NCI-H510A treated with DMSO at 0.1 percent for 48 hours (cell line): ENCODE measurements around the gene TCEAL4.
"Not testable (repeated sequence)": the region's sequence is repeated elsewhere in the genome, so short reads cannot be mapped to it uniquely, and the experiment has no call there.

ENCODE experiments used
- DNase-seq: peaks from one replicate; lab custom pipeline; 2025; lab: John Stamatoyannopoulos, UW

TCEAL4 gene

GRCh38 chrX:103592295-103592694, 7.0 kb downstream of the TCEAL4 start:
- DNase-seq: not testable (repeated sequence)

DNA sequence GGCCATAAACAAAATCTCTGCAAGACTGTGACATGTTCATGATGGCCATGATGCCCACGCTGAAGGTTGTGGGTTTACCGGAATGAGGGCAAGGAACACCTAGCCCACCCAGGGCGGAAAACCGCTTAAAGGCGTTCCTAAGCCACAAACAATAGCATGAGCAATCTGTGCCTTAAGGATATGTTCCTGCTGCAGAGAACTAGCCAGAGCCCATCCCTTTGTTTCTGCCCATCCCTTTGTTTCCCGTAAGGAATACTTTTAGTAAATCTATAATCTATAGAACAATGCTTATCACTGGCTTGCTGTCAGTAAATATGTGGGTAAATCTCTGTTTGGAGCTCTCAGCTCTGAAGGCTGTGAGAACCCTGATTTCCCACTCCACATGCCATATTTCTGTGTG, 9.9 kb downstream of the TCEAL4 start:
- DNase-seq: not testable (repeated sequence)

DNA sequence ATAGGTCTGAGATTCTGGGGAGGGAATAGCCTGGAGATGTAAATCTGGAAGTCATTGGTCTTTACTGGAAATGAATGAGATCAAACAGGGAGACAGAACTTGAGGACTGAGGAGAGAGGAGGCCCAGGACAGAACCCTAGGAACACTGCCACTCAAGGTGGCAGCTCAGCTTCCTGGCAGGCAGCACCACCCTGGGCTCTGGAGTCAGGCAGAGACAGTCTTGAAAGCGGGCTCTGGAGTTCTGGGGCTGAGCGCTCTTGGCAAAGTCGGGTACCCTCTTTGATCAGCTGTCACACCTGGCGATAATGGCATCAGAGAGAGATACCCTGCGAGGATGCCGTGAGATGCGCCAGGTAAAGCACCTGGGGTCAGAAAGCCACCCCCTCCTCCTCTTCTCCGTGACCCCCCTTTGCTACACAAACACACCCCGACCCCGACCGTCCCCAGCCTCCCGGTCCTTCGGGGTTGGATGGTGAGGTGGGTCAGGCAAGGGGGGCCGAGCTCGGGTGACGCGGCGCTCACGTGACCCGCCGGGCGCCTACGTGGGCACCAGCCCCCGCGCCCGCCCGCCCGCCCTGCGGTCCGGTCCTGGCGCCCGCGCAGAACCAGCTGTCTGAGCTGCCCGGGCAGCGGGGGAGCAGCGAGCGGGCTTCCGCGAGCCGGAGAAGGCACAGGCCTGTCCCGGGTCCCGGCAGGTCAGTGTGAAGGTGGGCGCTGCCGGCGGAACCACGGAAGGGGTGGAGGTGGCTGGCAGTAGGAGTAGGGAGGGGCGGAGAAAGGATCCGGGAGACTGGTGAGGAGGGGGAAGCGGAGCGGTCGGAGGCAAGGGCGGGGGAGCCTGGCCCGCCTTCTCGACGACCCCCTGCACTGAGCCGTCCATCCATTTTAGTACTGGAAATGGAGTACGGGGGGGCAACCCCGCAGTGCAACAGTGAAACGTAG, 22.3 kb downstream of the TCEAL4 start, which contains the start of gene TCEAL3:
TSS of gene TCEAL3 (plus strand) at position 600 of the 942 bp plus-strand sequence. CDS start 1,102 bp downstream, outside the sequence.
- peak; percentile 13 for DNase-seq

DNA sequence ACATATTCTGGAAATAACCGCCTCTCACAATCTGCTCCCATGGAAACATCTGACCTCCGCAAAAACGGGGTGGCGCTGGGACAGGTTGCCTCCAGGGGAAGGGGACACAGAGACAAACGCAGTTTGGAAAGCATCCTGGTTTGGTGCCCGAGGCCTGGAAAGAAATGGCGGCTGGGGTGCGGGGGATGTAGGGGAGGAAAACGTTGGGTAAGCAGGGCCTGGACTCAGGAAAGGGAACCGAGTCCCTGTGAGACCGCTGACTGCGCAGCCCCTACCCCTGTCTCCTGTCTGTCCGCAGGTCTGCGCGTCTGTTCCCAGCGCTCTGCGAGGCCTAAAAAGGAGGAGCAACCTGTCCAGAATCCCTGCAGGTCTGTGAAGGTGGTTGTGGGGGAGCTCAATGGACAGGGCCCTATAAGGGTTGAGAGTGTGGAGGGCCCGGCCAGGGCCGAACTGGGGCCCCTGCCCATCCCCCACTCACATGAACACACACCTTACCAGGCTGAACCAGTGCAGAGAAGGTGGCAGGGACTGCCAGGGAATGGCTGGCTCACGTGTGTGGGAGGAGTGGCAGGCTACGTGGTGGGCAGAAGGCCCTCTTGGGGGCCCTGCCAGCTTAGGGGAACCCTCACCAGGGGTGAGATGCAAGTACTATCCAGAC, 23.1 kb downstream of the TCEAL4 start:
- DNase-seq: no peak

GRCh38 chrX:103610282-103610681, 25.0 kb downstream of the TCEAL4 start:
- no peak for DNase-seq

DNA sequence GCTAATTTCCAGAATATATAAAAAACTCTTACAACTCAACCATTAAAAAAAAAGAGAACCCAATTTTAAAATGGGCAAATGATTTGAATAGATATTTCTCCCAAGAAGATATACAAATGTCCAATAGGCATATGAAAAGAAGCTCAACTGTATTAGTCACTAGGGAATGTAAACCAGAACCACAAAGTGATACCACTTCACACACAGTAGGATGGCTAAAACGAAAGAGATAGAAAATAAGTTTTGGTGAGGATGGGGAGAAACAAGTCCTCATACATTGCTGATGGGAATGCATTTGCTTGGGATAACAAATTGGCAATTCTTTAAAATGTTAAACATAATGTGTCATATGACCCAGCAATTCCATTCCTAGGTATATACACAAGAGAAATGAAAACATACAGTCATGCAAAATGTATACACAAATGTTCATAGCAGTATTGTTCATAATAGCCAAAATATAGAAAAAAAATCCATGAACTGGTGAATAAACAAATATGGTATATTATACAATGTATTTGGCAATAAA, 28.1 kb downstream of the TCEAL4 start:
- no peak for DNase-seq

DNA sequence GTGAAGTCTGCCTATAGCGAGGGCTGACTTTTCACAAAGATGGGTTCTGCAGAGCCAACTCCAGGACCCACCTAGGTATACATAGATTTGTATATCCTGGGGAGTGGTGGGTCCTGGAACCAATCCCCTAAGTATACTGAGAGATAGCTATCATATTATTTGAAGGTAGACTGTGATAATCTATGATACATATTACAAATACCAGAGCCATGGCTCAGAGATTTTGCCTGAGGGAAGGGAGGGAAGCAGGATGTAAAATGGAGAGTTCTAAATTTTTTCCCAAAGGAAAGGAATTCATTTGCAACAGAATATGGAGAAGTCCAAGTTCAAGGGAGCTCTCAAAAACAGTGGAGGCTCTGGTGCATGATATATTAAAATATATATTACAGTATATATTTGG, 29.7 kb downstream of the TCEAL4 start:
- DNase-seq: no peak

- no peak for DNase-seq
Observed at GRCh38 chrX:103615781-103616371, 30.6 kb downstream of the TCEAL4 start.

GRCh38 chrX:103616676-103617186, 31.4 kb downstream of the TCEAL4 start:
- no peak for DNase-seq

- no peak for DNase-seq
Observed at GRCh38 chrX:103624111-103624510, 38.8 kb downstream of the TCEAL4 start.

DNA sequence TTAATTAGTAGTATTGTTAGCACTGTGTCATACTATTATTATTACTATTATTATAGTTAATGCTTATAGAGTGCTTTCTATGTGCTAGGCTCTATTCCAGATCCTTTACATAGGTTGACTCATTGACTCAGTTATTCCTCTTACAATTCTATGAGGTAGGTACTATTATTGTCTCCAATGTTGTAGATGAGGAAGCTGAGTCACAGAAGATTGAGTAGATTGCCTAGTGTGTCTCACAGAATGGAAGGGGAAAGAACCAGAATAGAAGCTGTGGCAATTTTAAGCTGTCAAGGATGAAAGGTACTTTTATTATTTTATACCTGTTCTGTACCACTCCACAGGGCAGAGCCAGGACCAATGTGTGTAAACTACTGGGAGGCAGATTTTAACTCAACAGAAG, 41.5 kb downstream of the TCEAL4 start:
- DNase-seq: no peak

DNA sequence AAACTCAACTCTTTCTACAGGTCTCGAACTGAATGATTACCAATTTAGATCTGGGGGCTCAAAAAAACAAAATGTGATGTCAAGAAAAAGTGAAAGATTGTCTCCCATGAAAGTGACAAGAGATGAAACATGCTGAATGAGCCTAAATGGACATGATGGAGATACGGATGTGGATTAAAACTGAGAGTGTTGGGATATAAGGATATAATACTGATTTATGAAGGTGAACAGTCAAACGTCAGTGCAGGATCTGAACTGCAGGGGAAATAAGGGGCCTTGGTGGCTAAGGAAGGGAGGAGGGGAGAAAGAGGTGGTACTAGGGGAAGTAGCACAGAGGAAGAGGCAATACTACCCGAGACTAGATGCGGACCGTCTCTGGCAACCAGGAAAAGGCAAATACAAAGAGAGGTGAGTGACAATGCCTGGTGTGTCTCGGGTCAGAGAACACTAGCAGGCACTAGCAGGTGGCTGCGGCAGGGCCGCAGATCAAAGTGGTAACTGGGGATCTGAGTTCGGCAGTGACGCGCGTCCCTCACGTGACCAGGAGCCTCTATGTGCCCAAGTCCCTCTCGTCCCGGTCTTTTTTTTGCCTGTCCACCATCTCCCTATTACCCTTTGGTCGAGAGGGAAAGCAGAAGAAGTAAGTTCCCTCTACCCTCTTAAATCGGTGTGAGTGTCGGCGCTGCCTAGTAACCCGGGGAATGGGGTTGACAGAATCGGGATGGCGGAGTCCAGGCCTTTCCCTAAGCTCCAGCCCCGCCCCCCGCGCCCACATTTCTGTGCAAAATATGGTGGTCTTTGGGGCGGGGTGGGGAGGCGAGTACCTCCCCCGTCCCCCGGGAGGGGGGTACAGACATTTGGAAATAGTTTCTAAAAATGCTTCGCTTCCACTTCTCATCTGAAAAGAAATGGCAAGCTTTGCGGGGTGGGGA, 43.3 kb downstream of the TCEAL4 start, which contains the start of gene TCEAL1:
TSS of gene TCEAL1 (plus strand) at position 590 of the 932 bp plus-strand sequence. CDS start 942 bp downstream, outside the sequence.
- peak; percentile 49 for DNase-seq

GRCh38 chrX:103629318-103630170, 44.2 kb downstream of the TCEAL4 start:
- peak; percentile 38 for DNase-seq

GRCh38 chrX:103630171-103630511, 44.8 kb downstream of the TCEAL4 start:
- peak; percentile 38 for DNase-seq

- no peak for DNase-seq
Observed at GRCh38 chrX:103631145-103631544, 45.8 kb downstream of the TCEAL4 start.

- no peak for DNase-seq
Observed at GRCh38 chrX:103635436-103635835, 50.1 kb downstream of the TCEAL4 start.
